Stimulated activated CD8-positive, alpha-beta memory T cell treated with anti-CD3 and anti-CD28 coated beads, Interleukin-15, amount 100 ng/mL, for 48 hours (primary cell): ENCODE measurements around the gene LPGAT1.

ENCODE experiments used
- DNase-seq, 2 donors: peaks; one replicate each; pipeline ENCODE4 v3.0.0-alpha.2; 2020; ENCODE audit warnings: low read depth in 2 of 2

LPGAT1 gene

GRCh38 chr1:211828584-211829342 is 1.8 kb downstream of the LPGAT1 start:
- DNase-seq, result no peak

DNA sequence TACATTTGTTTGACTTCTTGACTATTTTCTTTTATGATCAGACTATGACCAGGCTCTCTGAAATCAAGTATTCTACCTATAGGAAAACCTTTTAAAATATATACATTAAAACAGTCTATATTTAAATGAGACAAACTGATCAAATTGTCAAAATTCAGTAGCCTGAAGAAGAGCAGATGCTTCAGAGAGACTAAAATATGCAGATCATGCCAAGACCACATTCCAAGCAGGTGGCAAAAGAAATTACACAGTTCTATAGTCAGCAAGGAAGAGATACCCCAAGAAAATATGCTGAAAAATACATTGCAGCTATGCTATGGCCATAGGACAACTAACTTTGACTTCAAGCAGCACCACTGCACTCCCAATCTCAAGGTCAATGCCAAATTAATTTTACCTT is 3.5 kb downstream of the LPGAT1 start:
- no peak for DNase-seq

DNA sequence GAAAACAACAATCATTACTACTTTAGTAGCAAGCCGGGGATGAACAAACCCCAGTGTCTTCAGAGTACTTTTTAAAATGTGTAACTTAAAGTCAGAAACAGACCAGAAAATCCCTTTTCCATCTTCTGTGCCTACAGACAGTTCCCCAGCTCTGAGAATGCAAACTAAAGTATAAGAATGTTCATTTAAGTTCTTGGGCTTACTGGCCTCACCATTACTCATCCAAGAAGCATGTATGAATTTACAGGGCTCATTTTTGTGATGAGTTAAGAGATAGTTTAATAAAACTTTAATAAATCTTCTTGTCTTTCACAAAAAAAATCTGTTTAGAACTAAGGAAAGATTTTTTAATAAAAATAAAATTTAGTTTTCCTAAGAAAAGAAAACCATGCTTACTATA is 4.6 kb downstream of the LPGAT1 start:
- no peak for DNase-seq

DNA sequence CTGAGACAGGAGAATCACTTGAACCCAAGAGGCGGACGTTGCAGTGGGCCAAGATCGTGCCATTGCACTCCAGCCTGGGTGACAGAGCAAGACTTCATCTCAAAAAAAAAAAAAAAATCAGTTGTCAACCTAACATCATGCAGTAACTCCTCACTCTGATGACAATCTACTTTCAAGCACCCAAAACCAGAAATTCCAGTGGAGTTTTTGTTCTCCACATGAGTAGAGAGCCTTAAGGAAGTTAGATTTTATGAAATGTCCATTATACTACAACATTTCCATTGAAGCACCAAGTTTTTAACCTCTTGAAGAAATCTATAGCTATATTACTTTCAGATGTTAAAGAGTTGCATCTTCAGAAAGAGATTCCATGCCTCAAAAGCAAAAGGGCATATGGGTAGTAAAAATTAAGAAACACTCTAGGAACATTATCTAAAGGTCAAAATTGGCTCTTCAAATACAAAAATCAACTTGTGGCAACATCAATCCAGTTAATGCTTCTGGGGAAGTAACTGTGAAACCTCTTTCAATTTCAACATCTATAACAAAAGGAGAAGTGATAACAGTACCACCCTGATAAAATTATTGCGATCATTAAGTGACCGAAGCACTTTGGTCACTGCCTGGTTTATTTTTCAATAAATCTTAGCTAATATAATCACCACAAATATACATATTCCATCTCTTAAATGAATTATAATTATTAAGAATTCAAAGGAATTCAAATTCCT is 7.7 kb downstream of the LPGAT1 start:
- no peak for DNase-seq

DNA sequence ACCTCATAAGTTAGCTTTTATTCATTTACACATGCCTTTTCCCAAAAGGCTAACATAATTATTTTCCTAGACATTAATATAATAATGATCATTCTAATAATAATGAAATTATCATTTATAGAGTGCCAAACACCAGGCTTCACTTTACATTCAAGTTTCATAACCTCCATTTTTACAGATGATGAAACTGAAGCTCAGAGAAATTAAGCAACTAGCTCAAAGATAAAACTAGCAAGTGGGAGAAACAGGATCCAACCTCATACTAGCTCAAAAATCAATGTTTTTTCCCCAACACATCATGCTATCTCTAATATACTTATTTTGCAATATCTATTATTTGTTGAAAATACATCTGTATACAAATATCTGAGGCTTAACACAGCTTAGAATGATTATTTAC is 14.0 kb downstream of the LPGAT1 start:
- DNase-seq, result no peak

- DNase-seq, result no peak
Observed at GRCh38 chr1:211814313-211814712, 16.2 kb downstream of the LPGAT1 start.

DNA sequence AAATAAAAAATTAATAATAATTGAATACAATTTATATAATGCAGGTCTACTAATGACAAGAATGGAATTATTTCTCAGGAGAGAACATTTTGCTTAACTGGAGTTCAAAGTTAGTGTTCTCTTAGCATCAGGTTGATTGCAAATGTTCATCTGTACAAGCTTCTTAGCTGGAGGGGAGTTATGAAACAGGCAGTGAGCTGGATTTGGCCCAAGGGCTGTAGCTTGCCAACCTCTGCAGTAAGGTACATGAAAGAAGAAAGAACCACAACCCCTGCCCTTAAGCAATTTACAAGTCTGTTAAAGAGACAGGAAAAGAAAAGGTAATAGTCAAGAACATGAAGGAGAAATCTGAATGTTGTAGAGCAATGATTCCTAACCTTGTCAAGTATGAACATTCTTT is 17.0 kb downstream of the LPGAT1 start:
- no peak for DNase-seq

GRCh38 chr1:211812584-211812983 is 18.0 kb downstream of the LPGAT1 start:
- DNase-seq, result no peak

DNA sequence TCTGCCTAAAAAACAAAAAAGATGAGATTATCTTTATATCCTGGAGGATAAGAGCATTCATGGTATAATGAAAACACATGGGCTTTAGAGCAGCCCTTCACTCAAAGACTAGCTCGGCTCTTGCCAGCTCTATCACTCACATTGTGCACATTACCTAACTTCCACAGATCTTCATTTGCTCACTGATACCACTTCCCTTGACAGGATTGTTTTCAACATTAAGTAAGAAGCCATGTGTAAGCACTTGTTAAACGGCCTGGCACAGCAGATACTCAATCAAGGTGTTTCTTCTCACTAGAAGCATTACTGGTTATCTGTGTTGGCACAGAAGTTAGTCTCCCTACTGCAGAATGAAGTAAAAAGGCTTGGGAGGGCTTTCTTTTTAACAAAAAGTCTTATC is 18.7 kb downstream of the LPGAT1 start:
- no peak for DNase-seq

DNA sequence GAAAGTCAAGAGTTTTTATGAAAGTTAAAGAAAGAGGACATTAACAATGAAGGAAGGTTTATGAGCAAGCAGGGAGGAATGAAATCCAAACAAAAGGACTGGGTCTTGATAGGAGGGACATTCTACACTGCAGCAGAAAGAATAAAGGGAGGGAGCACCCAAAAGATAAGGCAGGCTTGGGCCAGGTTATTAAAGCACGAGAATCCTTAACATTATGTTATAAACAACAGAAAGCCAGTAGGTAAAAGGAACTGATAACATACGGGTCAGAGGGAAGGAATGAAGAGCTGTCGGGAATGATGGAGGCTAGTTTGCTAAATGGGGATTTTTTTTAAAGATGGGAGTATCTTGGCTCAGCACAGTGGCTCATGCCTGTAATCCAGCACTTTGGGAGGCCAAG is 19.4 kb downstream of the LPGAT1 start:
- DNase-seq, result no peak

DNA sequence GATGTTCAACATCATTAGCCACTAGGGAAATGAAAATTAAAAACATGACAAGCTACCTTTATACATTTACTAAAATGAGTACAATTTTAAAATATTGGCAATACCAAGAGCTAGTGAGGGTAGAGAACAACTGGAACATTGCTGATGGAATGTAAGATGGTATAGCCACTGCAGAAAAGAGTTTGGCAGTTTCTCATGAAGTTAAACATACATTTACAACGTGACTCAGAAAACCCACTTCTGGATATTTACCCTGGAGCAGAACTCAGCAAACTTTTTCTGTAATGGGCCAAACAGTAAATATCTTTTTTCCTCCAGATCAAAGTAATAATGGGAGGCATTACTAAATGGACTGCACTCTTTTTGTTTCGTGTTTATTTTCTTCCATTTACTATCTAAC is 22.1 kb downstream of the LPGAT1 start:
- DNase-seq, result no peak

DNA sequence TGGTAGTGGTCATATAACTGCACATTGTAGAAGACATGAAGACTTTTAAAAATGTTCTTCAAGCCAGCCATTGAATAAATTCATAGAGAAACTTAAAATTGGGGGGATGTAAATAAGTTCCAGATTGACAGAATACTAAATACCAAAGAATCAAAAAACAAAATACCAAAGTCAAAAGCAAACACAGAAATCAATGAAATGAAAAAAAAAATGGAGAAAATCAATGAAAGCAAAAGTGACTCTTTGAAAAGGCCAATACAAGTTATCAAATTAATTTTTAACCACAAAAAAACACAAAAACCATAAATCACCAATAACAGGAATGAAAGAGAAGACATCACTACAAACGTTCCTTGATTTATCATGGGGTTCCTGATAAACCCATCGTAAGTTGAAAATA is 25.6 kb downstream of the LPGAT1 start:
- DNase-seq, result no peak

- no peak for DNase-seq
Observed at GRCh38 chr1:211800925-211801607, 29.5 kb downstream of the LPGAT1 start.

DNA sequence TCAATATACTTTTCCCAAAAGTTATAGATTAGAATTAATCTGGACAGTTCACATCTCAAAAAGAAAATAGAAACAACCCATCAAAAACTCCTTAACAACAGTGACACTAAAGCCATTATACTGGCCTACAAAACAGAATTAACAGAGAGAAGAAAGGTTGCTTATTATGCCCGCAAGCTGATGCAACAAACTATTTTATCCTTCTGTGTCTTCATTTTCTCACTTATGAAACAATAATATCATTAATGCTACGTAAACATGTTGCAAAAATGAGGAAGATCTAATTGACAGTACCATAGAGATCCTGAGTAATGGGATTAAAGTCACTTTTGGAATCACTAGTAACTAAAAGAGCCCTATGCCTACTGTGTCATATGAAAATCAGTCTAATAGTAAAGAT is 32.6 kb downstream of the LPGAT1 start:
- DNase-seq, result no peak

DNA sequence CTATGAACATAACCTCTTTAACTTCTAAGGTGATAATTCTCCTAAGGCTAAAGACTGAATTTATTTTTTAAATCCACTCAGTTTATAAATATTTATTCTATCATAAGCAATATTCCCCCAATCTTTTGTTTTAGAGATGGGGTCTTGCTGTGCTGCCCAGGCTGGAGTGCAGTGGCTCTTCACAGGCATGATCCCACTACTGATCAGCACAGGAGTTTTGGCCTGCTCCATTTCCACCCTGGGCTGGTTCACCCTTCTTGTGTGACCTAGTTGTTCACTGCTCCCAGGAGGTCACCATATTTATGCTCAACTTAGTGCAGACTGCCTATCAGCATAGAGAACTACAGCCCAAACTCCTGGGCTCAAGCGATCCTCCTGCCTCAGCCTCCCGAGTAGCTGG is 38.6 kb downstream of the LPGAT1 start:
- no peak for DNase-seq

GRCh38 chr1:211789641-211790464 is 40.7 kb downstream of the LPGAT1 start:
- no peak for DNase-seq

GRCh38 chr1:211788626-211789025 is 41.9 kb downstream of the LPGAT1 start:
- DNase-seq, result no peak

- DNase-seq, result no peak
Observed at GRCh38 chr1:211783897-211784296, 46.7 kb downstream of the LPGAT1 start.

- DNase-seq, result no peak
Observed at GRCh38 chr1:211783266-211783665, 47.3 kb downstream of the LPGAT1 start.

DNA sequence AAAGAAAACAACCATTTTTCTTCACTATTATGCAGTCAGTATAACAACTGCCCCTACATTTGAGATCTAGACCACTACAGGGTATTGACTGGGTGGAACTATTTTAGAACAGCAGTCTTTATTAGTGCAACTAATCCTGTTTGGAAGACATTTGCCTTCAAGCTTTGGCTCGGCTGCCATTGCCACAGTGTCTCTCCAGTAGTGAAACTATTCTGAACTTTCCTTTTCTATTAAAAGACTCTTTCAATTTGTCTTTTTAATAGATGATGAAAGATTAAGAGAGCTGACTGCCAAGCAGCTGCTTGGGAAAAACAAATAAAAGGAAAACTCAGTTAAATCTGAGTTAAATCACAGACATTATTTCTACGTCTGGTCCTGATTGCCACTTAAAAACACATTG is 49.3 kb downstream of the LPGAT1 start:
- no peak for DNase-seq

GRCh38 chr1:211775170-211775569 is 55.4 kb downstream of the LPGAT1 start:
- no peak for DNase-seq

DNA sequence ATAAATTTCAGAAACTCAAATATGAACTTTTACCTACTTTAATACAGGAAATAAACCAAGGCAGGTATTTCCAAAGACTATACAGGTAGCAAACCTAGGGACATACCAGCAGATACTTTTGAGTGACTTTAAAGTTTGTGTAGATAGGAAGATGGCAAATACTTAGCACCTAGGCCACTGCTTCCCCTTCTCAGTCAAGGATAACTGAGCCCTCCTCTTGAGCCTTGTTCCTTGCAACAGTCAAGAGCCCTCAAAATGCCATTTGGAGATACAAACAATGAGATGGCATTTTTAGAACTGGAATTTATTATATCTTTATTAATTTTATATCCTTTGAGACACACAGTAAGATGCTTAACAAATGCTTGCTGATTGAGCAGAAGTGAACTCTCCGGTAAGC is 65.9 kb downstream of the LPGAT1 start:
- no peak for DNase-seq
